Stimulated activated CD4-positive, alpha-beta T cell treated with anti-CD3 and anti-CD28 coated beads, Interleukin-12 subunit alpha, Interleukin-12 subunit beta, amount 100 ng/mL, for 48 hours (primary cell): ENCODE data around the gene RPS6KA2.
"Not testable (repeated sequence)": the region's sequence is repeated elsewhere in the genome, so short reads cannot be mapped to it uniquely, and the experiment has no call there.

Source experiments
- DNase-seq, 3 donors: peaks; one replicate each; pipeline ENCODE4 v3.0.0-alpha.2; 2020; ENCODE audit warnings: low read depth in 2 of 3, low spot score in 1 of 3

The RPS6KA2 gene

DNA sequence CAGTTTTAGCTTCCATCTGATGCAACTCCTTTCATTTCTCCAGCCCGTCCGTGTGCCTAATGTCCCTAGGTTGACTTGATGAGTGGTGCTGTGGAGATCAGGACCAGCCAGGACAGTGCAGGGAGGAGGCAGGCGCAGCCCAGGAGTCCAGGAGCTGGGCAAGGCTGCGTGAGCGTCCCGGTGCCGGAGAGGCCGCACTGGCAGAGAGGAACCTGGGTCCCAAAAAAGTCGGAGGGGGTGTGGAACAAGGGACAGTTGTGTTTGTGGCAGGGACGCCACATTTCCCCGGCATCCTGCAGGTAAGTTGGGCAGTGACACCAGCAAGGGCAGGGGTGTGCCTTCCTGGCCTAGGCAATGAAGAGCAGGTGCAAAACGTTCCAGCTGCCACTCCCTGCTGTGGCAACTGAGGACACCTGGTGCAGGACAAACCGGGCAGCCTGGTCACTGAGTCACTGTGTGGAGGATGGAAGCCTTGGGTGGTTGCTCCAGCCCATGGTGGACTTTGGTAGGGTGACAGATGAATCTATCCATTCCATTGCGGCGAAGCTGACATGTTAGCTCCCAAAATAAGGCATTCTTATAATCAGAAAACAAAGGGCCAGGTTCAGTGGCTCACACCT is 93.7 kb downstream of the RPS6KA2 start:
- DNase-seq, result no peak

GRCh38 chr6:166532302-166532701 is 94.7 kb downstream of the RPS6KA2 start:
- DNase-seq, result no peak

GRCh38 chr6:166530211-166531095 is 96.6 kb downstream of the RPS6KA2 start:
- DNase-seq, result no peak

GRCh38 chr6:166529586-166529985 is 97.5 kb downstream of the RPS6KA2 start:
- no peak for DNase-seq

DNA sequence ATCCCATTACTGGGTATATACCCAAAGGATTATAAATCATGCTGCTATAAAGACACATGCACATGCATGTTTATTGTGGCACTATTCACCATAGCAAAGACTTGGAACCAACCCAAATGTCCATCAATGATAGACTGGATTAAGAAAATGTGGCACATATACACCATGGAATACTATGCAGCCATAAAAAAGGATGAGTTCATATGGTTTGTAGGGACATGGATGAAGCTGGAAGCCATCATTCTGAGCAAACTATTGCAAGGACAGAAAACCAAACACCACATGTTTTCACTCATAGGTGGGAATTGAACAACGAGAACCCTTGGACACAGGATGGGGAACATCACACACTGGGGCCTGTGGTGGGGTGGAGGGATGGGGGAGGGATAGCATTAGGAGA is 98.0 kb downstream of the RPS6KA2 start:
- DNase-seq, result not testable (repeated sequence)

DNA sequence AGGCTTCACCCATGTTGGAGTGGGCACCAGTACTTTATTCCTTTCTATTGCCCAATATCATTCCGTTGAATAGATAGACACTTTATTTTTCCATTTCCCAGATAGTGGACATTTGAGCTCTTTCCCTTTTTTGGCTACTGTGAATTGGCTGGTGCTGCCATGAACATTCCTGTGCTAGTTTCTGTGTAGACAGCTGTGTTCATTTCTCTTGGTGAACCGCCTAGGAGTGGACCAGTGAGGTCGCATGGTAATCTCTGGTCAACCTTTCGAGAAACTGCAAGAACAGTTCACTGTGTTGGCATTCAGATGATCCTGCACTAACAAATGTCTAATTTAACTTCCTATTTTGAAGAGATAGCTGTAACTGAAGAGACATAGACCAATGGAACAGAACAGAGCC is 99.2 kb downstream of the RPS6KA2 start:
- DNase-seq, result no peak

DNA sequence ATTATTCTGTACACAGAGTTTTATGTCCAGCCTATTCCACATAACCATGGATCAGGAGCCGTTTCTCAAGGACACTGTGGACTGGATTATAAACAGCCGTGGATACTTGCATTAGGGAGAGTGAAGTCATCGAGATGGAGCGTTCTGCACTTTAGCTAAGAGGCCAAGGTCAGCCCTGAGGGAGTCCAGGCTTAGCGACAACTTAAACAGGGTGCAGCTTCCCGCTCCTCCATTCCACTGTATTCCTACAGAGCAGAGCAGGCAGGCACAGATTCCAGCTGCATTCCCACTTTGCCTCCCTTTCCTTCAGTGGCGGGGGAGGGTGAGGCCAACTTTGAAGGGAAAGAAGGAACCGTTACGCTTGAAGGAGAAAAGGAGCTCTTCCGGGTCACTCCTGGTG is 100.1 kb downstream of the RPS6KA2 start:
- DNase-seq, result no peak

- DNase-seq, result no peak
These were observed 101.5 kb downstream of the RPS6KA2 start for GRCh38 chr6:166525567-166525966.

DNA sequence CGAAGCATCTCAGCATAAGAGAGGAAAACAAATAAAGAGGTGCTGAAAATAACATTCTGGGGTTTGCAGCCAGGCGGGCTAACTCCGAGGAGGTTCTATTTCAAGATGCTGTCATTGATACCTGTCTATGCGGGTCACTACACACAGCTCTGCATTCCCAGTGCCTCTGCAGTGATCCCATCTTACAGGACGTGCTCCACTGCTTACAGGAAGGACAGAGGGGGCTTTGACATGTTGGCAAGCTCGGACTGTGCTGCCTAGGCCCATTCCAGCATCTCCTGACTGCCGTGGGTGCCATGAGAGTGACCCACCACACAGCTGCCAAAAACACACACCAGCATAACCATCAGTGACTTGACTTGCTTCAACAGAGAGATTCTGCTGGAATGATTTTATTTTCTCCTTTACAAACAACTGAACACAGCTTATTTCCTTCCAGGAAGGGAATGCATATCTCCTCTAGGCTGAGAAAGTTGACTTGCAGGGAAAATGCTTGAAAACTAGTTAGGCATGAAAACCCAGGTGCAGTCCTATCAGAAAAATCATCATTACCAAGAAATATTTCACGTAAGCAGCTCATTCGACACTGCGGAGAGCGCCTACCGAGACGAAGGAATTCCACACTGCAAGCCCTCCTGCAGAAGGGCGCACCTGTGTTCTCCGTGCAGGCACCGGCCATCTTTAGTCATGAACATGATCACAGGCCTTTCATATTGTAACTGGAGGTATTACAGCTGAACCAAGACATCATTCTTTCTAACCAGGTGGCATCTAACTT is 103.1 kb downstream of the RPS6KA2 start:
- DNase-seq, result no peak

- DNase-seq, result no peak
These were observed 105.9 kb downstream of the RPS6KA2 start for GRCh38 chr6:166520905-166521834.

GRCh38 chr6:166516251-166516884 is 110.7 kb downstream of the RPS6KA2 start:
- DNase-seq, result no peak

DNA sequence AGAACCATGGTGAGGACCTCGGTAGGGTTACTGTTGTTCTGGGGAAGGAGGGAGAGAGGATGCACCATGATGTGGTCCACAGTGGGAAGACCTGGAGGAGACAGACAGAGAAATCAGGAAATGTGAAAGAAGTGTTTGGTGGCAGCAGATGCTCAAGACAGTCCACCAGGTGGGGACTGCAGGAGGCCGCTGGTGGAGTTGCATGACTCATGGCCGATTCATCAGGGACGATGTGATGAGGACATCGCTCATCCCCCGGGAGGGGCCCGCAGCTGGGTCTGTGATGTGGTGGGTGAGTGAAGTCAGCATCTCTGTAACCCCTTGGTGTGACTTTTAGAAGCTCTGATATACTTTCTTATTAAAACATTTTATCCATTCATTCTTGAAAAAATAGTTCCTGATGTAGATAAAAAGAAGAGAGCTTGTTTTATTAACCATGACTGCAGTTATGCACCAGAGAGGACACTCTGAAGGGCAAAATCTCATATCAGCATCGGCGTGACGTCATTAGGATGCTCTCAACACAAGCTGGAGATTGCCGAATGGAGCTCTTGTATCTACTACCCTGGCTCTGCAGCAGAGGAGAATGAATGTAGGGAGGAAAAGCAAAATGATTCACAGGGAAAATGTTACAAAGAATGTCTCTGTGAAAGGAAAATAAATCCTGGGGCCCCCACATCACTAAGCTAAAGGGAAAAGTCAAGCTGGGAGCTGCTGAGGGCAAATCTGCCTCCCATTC is 111.8 kb downstream of the RPS6KA2 start:
- peak; percentile 39 to 49 (median 47) for DNase-seq

DNA sequence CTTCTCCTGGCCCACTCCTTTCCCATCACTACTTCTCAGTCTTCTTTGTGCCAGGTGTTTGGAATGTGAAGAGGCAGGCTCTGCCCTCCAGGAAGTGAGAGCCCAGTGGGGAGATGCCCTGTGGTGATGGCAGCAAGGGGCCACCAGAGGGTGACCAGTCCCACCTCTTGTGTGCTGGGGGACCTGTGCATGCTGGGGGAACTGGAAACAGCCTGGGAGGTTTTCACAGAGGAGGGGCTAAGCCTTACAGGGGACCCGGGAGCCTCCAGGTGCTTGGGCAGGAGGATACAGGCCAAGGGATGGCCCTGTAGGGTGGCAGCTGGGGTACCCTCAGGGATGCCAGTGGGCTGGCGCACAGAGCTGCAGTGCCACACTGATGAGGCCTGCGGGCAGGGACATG is 112.9 kb downstream of the RPS6KA2 start:
- DNase-seq, result no peak

DNA sequence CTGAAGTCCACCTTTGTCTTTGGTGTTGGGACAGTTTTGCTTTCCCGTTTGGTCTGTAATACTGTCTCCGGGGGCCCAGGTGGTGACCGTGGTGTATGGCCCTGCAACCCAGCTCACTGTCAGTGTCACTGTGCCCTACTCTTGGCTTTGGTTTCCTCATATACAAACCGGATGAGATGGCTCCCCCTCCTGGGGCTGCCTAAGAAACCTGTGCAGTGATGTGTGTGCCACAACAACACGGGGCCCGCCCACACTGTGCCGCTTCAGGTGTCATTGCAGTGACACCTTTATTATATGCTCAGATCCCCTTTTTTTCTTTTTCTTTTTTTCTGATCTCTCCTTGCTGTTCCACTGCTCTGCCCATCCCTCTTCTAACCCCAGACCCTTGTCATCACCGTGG is 114.5 kb downstream of the RPS6KA2 start:
- no peak for DNase-seq

DNA sequence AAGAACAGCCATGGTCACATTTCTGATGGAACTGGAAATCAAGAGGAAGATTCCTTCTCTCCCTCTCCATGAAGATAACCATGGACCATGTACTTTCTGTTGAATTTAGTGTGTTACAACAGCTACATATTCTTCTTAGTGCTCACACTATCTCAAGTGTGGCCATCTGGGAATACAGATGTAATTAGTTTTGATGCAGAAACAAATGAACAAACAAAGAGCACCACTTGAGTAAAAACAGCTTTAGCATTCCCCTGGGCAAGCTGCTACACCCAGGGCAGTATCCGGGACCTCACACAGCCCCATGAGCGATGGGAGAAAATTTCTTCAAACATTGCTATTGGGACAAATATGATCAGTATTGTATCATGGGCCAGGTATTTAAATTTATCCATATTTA is 115.7 kb downstream of the RPS6KA2 start:
- no peak for DNase-seq

- DNase-seq, result no peak
These were observed 117.9 kb downstream of the RPS6KA2 start for GRCh38 chr6:166509193-166509592.

DNA sequence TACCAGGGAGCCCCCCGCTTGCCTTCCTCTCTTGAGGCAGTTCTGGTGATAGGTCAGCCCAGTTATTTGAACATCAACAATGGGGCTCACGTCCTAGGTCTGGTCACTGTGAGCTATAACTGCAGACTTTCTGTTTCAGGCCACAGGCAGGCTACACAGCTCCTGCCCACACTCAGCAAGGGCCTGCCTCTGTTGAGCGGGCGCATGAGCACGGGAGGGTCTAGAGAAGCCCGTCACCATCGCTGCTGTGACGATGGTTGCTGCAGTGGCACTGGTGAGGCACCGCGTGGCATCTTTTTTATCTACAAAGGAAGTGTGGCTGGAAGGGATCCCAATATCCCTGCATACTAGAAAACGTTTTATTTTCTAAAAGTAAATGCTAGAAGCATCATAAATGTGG is 118.3 kb downstream of the RPS6KA2 start:
- no peak for DNase-seq

DNA sequence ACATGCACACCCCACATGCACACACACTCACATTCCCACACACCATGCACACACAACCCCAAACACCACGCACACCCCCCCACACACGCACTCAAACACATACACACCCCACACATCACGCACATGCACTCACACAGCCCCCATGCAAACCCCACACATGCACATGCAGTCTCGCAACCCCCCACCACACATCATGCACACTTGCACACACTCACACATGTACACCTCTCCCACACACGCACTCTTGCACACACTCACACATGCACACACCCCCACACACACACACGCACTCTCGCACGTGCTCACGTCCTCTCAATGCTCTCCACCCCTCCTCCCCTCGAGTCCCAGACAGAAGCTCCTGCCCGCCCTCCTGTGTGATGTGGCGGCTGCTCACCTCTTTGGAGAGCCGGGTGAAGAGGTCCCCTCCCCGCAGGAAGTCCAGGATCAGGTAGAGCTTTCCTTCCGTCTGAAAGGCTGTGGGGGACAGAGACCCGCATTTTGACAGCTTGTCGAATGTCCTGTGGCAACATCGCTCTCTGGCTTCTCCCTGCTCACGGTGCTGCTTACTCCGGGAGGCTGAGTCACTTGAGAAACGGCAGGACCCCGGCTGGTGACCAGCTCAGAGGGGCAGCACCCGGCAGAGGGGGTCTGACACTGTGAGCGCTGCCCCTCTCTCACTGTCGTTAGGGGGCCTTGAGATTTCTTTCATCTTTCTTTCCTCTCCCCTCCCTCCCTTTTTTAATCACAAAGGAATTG is 119.1 kb downstream of the RPS6KA2 start:
- no peak for DNase-seq

- no peak for DNase-seq
These were observed 119.7 kb downstream of the RPS6KA2 start for GRCh38 chr6:166507380-166507779.
